GM12878 (cell line): ENCODE measurements around the gene ONECUT2. TPM values are rescaled to one million over a fixed set of nuclear protein-coding genes. Genes with fewer than 3 reads are reported as not detected.

Experiments
- ATAC-seq: fragments of 200-7000 bp; cut with Tn5 transposase; 3 replicates; pipeline ENCODE4 v1.9.1; 2020; ENCODE audit warnings: mild to moderate bottlenecking, moderate library complexity
- BruUV-seq: library from RNA; stranded (reverse); fragments of 400-500 nt; replicated peaks from 2 replicates; lab custom pipeline; 2021; lab: Mats Ljungman, UMichigan
- CTCF ChIA-PET: fragments of 300-600 bp; sonication (Branson Sonifier 250); formaldehyde crosslinking; extraction: SDS; loops from one replicate; lab custom pipeline; 2021; ENCODE audit warnings: inconsistent platforms; lab: Yijun Ruan, JAX
- POLR2A ChIA-PET: fragments of 350-600 bp; formaldehyde crosslinking; extraction: SDS; loops from one replicate; lab custom pipeline; 2021; ENCODE audit warnings: inconsistent platforms; lab: Charles Lee
- RAD21 ChIA-PET: fragments of 300-600 bp; sonication (Branson Sonifier 250); formaldehyde crosslinking; loops from one replicate; lab custom pipeline; 2023; ENCODE audit warnings: antibody characterized with exemption; ENCODE audit not compliant: unreplicated experiment; lab: Charles Lee
- SMC1A ChIA-PET: fragments of 300-600 bp; sonication (Branson Sonifier 250); formaldehyde crosslinking; loops from one replicate; lab custom pipeline; 2023; ENCODE audit not compliant: unreplicated experiment, uncharacterized antibody; lab: Charles Lee
- DNase-seq: peaks from one replicate; pipeline ENCODE4 v3.0.0-alpha.2; 2011; ENCODE audit warnings: low read depth, low spot score
- FAIRE-seq: peaks from 3 replicates; lab custom pipeline; 2011; peaks lifted over from hg19 to GRCh38; lab: Jason Lieb, UNC
- H2AFZ ChIP-seq: 2 replicates; pipeline ENCODE4 v1.6.0; 2011; ENCODE audit warnings: low read depth, low read length, control low read depth; ENCODE audit not compliant: control insufficient read depth
- H3K27ac ChIP-seq: 2 replicates; pipeline ENCODE4 v1.5.1; 2011; ENCODE audit warnings: control low read depth; ENCODE audit not compliant: control insufficient read depth, insufficient read depth
- H3K27me3 ChIP-seq, 2 experiments: replicated peaks in 1 of 2; 2 replicates each; pipeline versions ENCODE4 v1.6.0 to v1.6.1; 2011; ENCODE audit warnings: low read length in 1 of 2; ENCODE audit not compliant: control insufficient read depth in 2 of 2, insufficient read depth in 2 of 2
- H3K36me3 ChIP-seq, 2 experiments: 2 replicates each; pipeline ENCODE4 v1.5.1; 2011; ENCODE audit warnings: low read length in 1 of 2; ENCODE audit not compliant: control insufficient read depth in 2 of 2, insufficient read depth in 2 of 2
- H3K4me1 ChIP-seq: 2 replicates; pipeline ENCODE4 v1.6.1; 2011; ENCODE audit warnings: mild to moderate bottlenecking, low read length, moderate library complexity, mixed read lengths; ENCODE audit not compliant: control insufficient read depth, insufficient read depth
- H3K4me2 ChIP-seq: 2 replicates; pipeline ENCODE4 v1.6.0; 2011; ENCODE audit warnings: control low read depth; ENCODE audit not compliant: control insufficient read depth, insufficient read depth
- H3K4me3 ChIP-seq: fragments of 200-600 bp; sonication (generic); 2 replicates; pipeline ENCODE4 v1.5.1; 2016
- H3K79me2 ChIP-seq: 2 replicates; pipeline ENCODE4 v1.6.0; 2011; ENCODE audit warnings: low read length; ENCODE audit not compliant: control insufficient read depth, insufficient read depth
- H3K9ac ChIP-seq: 2 replicates; pipeline ENCODE4 v1.8.0; 2011; ENCODE audit warnings: low read length, control low read depth, mixed read lengths; ENCODE audit not compliant: control insufficient read depth, insufficient read depth
- H3K9me3 ChIP-seq: replicated peaks from 3 replicates; pipeline ENCODE4 v1.5.1; 2011; ENCODE audit warnings: mild to moderate bottlenecking, low read length; ENCODE audit not compliant: control insufficient read depth, insufficient read depth
- H4K20me1 ChIP-seq: 2 replicates; pipeline ENCODE4 v1.6.0; 2011; ENCODE audit not compliant: control insufficient read depth, insufficient read depth
- CTCF ChIP-seq, 3 experiments: IDR thresholded peaks in 2 of 3; conservative IDR thresholded peaks in 1 of 3; 2 replicates each; pipeline ENCODE4 v1.5.1; 2011; ENCODE audit warnings: low read depth in 3 of 3, low read length in 3 of 3, mild to moderate bottlenecking in 3 of 3, control low read depth in 2 of 3, moderate library complexity in 2 of 3, inconsistent platforms in 1 of 3, mixed read lengths in 1 of 3; ENCODE audit not compliant: control insufficient read depth in 2 of 3, insufficient read depth in 1 of 3; ENCODE audit errors: extremely low read depth in 1 of 3
- KAT2A ChIP-seq: conservative IDR thresholded peaks from 2 replicates; pipeline ENCODE4 v1.6.1; 2011; ENCODE audit warnings: low read depth, low read length; ENCODE audit not compliant: control insufficient read depth
- MEF2A ChIP-seq: IDR thresholded peaks from 2 replicates; pipeline ENCODE4 v1.6.1; 2011; ENCODE audit warnings: low read depth, mild to moderate bottlenecking, low read length, moderate library complexity; ENCODE audit not compliant: insufficient read depth
- RAD51 ChIP-seq: fragments of 450-650 bp; IDR thresholded peaks from 2 replicates; pipeline ENCODE4 v1.6.1; 2016; ENCODE audit warnings: moderate library complexity, mild to moderate bottlenecking, inconsistent platforms
- SRF ChIP-seq, 2 experiments: IDR thresholded peaks; 2 replicates each; pipeline ENCODE4 v1.6.1; 2011; ENCODE audit warnings: low read depth in 2 of 2, low read length in 2 of 2, mild to moderate bottlenecking in 1 of 2, moderate library complexity in 1 of 2
- STAT3 ChIP-seq: IDR thresholded peaks from 2 replicates; pipeline ENCODE4 v1.6.1; 2011; ENCODE audit warnings: low read depth, low read length, improper control_type of control experiment
- SUZ12 ChIP-seq: fragments of 200-600 bp; sonication (generic); IDR thresholded peaks from one replicate; pipeline ENCODE4 v1.6.1; 2018; ENCODE audit warnings: antibody characterized with exemption, mild to moderate bottlenecking; ENCODE audit not compliant: unreplicated experiment
- WGBS: methylation state at CpG from one replicate; pipeline ENCODE4 v1.1.6; 2016; ENCODE audit warnings: low lambda C conversion rate; ENCODE audit not compliant: insufficient replicate concordance, insufficient coverage; ENCODE audit errors: missing lambda C conversion rate; 5-methylcytosine and 5-hydroxymethylcytosine counted together
- in situ Hi-C: fragments of 300-500 bp; cut with MboI; formaldehyde crosslinking; loops from 9 replicates; pipeline ENCODE4 v1.14.3; 2018; ENCODE audit warnings: mixed read lengths
- intact Hi-C: fragments of 100-400 bp; cut with micrococcal nuclease; formaldehyde crosslinking; loops from one replicate; pipeline ENCODE4 v1.14.2; 2022; ENCODE audit not compliant: unreplicated experiment
- polyA plus RNA-seq, 11 experiments: library from polyadenylated mRNA; depleted of rRNA in 4 of 11; unstranded in 6 of 11; stranded (reverse) in 5 of 11; fragments of >200 nt; fragmentation: Nextera tagmentation in 4 of 11; fragmentation: Illumina TruSeq in 1 of 11; extraction: Ambion mirVana in 4 of 11; extraction: Trizol in 1 of 11; gene quantifications; 1 replicate in 1 of 11; 2 replicates in 10 of 11; pipeline versions ENCODE4 v1.2.1 to v1.2.3, GENCODE V29; 2011 to 2016; ENCODE audit warnings: inconsistent platforms in 2 of 11, missing spikeins in 2 of 11, low read depth in 1 of 11
- total RNA-seq, 4 experiments: library from RNA; depleted of rRNA in 3 of 4; stranded (reverse); fragments of >200 nt in 3 of 4; fragmentation: Illumina TruSeq in 1 of 4; extraction: Trizol in 1 of 4; gene quantifications; 2 replicates each; pipeline versions ENCODE4 v1.2.1 to v1.2.3, GENCODE V29; 2013 to 2021

The ONECUT2 gene
- total and polyA plus RNA-seq, 10 of the 15 experiments (the other 5 are each of a cell fraction or from before 2014, with no cell fraction given): 0.01 to 0.03 TPM; not detected in 8

GRCh38 chr18:57534511-57534909, 99.3 kb downstream of the ONECUT2 start (continued):
- TF ChIP-seq CTCF (IDR thresholded peaks at IDR 0.05 in 2 of 3, conservative IDR thresholded peaks at IDR 0.05 in 1 of 3; ENCODE audit: control insufficient read depth in 2 of 3, extremely low read depth in 1 of 3, insufficient read depth in 1 of 3, low read depth in 3 of 3, low read length in 3 of 3) (no peak), RAD51 (no peak)
- TF ChIP-seq, all 136 proteins: peak for 0

DNA sequence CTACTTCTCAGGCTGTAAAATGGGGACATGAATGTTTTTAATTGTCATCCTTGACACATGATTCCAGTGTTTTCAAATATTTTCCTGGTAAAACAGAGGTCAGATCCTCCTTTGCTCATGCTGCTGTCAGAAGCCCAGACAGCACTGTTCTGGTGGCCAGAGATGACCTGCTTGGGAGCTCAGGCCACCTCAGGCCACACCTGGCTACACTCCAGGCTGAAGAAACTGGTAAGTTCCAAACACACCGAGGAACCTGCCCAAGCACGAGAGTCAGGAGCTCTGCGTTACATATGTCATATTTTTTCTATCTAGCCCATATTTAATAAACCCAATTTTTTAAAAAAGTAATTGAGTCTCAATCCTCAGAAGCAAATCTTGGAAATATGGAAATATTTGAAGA, 103.4 kb downstream of the ONECUT2 start:
- intact Hi-C loops (no loop called here), in situ Hi-C loops (no loop called here)
- RAD21 ChIA-PET: no interaction called here
- ATAC-seq (no peak), FAIRE-seq (no peak), DNase-seq (no peak)
- no peak overlapping the region for H2AFZ ChIP-seq
- 66% methylated on average over 3 of the region's 3 CpGs for WGBS
- SMC1A ChIA-PET: no interaction called here
- no peak overlapping the region for H3K27ac ChIP-seq
- BruUV-seq: no TSS peak
- no peaks in the 10 kb centered on the region for H4K20me1 ChIP-seq
- H3K9ac ChIP-seq: no peak overlapping the region
- H3K4me1 ChIP-seq: no peaks in the 10 kb centered on the region
- no peak for TF ChIP-seq SRF (IDR thresholded peaks at IDR 0.05; ENCODE audit: low read depth in 2 of 2, low read length in 2 of 2)
- no peak for TF ChIP-seq MEF2A
- no peak for TF ChIP-seq KAT2A
- no peak for TF ChIP-seq STAT3
- no peak for TF ChIP-seq SUZ12
- no peak overlapping the region for H3K4me3 ChIP-seq
- H3K4me2 ChIP-seq: no peak overlapping the region
- POLR2A ChIA-PET: no interaction called here
- no peaks in the 10 kb centered on the region for H3K79me2 ChIP-seq
- no peaks in the 10 kb centered on the region; a peak in 1 of 4 replicates for H3K27me3 ChIP-seq
- no peaks in the 10 kb centered on the region; the same call in 2 of the 3 replicates for H3K9me3 ChIP-seq
- no peaks in the 10 kb centered on the region for H3K36me3 ChIP-seq
- CTCF ChIA-PET: interaction anchor here (2.0 kb wide), 1 partner anchor 23 kb away, joined by 5 read pairs; no protein-coding TSS in a partner anchor
